Posterior vena cava (tissue), 2 donors: ENCODE results near the gene STOM. TPM values are rescaled to one million over a fixed set of nuclear protein-coding genes. Genes with fewer than 3 reads are reported as not detected.

ENCODE experiments used
- DNase-seq: peaks from one replicate; pipeline ENCODE4 v3.0.0-alpha.2; 2020; ENCODE audit warnings: low spot score
- intact Hi-C, 2 donors: fragments of 100-400 bp; cut with DNase I; formaldehyde crosslinking; loops; one replicate each; pipeline versions ENCODE4 v1.14.1 to v1.14.2; 2022 to 2023
- total RNA-seq, 2 donors: library from RNA; stranded (reverse); fragmentation: NEBNext Ultra II Directional; extraction: Animal tissue kit (Norgen Biotek cat#: 25700); gene quantifications; one replicate each; pipeline ENCODE4 v1.2.1, GENCODE V29; 2021
- donor health status: DM: yes; HTN: yes; CAD: no.
- donor health status: DM: yes; HTN: yes; CAD: no.

STOM gene
- total RNA-seq, 2 donors from 2014 or later: 352 to 371 TPM

DNA sequence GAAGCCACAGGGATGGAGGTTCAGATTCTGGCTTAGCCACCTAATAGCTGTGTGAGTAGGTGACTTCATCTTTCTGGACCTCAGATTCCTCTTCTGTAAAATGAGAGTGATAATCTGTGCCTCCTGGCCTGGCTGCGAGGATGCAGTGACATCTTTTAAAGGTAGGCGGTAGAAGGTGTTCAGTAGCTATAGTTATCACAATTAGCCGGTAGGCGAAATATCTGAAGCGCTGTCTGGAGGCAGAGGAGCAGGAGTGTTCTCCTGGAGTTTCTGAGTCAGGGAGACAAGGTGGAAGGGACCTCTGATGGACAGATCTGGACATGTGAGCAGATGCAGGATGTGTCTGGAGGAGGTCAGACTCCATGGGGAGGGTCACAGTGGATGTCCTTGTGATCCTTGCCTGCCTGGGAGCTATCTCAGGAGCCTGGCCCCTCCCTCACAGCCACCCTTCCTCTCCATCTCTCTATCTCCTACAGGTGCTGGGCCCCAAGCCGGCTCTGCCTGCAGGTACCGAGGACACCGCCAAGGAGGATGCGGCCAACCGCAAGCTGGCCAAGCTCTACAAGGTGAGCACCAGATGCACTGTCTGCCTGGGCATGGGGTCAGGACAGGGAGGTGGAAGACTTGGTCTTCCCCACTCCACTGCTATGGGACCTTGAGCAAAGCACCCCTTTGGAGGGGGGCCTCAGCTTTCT is 56.4 kb downstream of the STOM start:
- intact Hi-C loops: loop anchor here in 1 of 2 donors (10.0 kb wide), 1 partner anchor 89 kb away; no protein-coding TSS in a partner anchor
- no peak for DNase-seq

DNA sequence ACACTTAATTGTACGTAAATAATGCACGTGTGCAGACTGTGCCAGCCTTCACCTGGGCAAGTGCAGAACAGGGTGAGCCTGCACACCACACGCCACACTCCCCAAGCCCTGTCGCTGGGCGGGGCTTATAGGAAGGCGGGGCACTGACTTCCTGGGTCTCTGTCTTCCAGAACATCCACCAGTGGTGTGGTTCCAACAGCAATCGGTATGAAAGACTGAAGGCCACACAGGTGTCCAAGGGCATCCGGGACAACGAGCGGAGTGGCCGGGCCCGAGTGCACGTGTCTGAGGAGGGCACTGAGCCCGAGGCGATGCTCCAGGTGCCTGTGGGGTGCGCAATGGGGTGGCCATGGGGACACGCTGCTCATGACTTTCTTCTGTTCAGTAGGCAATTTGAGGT is 57.9 kb downstream of the STOM start:
- intact Hi-C loops: loop anchor here in 1 of 2 donors (10.0 kb wide), 1 partner anchor 87 kb away; no protein-coding TSS in a partner anchor
- no peak for DNase-seq

DNA sequence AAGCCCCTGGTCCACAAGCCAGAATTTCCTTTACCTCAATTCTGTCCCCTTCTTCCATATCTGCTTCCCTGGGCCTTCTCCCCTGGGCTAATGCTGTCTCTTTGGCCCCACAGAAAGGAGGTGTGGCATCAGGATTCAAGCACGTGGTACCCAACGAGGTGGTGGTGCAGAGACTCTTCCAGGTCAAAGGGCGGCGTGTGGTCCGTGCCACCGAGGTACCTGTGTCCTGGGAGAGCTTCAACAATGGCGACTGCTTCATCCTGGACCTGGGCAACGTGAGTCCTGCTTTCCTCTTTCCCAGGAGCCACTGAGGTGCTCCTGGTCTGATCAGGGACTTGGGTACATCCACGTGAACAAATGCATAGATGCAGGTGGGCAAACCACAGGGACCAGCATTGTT is 59.5 kb downstream of the STOM start:
- DNase-seq: no peak

DNA sequence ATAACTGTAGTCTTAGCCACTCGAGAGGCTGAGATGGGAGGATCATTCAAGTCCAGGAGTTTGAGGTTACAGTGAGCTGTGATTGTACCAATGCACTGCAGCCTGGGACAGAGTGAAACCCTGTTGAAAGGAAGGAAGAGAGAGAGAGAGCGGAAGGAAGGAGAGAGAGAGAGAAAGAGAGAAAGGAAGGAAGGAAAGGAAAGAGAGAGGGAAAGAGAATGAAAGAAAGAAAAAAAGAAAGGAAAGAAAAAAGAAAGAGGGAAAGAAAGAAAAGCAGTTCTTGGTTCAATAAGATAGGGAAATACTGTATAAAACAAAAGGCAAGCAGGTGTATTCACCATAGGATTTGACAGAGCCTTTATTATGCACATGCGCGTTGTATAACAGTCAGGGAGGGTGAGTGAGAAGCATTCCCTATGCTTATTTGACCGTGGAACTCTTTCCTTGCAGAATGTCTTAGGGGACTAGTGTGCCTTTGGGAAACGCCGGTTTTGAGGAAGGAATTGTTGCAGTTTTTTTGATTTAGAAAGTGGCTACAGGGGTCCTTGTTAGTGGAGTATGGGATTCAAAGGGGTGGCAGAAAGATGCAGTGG is 60.1 kb downstream of the STOM start:
- intact Hi-C loops: loop anchor here in 1 of 2 donors (10.0 kb wide), 1 partner anchor 85 kb away; no protein-coding TSS in a partner anchor
- DNase-seq: no peak

More for the DNA sequence above, 59.5 kb downstream of the STOM start:
- intact Hi-C loops: loop anchor here in 1 of 2 donors (10.0 kb wide), 1 partner anchor 86 kb away; no protein-coding TSS in a partner anchor

DNA sequence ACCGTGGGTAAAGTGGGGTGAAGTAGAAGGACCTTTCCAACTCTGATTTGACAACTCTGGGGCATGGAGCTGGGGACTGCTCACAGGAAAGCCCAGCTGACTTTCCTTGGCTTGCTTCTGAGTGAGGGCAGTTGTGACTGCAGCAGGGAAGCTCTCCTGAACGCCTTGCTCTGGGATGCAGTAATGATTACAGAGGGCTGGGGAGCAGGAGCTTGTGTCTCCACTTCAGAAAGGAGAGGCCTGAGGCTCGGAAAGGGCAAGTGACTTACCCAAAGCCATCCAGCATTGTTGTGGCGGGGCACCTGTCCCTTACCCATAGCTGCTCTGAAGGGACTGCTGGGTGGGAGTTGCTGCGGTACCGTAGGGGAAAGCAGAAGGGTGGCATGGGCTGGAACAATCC is 60.9 kb downstream of the STOM start:
- intact Hi-C loops: no loop called here
- DNase-seq: no peak

DNA sequence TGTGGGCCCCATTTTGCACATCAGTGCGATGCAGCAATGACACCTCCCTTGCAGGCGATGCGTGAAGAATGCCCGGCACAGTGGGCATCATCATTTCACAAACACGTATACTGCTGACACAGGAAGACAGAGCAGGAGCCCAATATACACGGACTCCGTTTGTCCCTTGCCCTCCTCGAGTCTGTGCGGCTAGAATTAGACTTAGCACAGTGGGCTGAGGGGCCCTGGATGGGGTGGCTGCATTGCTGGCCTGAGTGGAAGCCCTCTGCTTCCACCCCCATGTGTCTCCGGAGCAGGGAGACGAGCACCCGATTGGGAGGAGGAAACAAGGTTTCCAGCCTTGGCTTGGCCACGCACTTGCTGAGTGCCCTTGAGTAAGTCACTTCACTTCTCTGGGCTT is 61.3 kb downstream of the STOM start:
- DNase-seq: no peak
- intact Hi-C loops: no loop called here

DNA sequence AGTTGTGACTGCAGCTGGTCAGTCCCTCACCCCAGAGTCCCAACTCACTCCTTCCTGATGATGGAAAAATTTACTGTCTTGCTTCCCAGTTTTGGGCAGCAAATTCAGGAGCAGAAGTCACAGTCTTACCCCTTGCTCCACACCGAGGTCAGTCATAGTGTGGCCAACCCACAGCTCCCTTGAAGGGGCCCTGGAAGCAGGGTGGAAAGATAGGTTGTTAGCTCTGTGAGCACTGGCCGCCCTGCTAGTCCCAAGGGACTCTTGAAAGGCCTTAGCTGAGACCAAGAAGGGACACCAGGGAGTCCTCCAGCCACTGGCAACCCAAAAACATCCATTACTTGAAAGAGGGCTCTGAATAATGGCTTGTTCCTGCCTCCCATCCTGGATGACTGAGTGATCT is 62.1 kb downstream of the STOM start:
- intact Hi-C loops: no loop called here
- DNase-seq: peak; percentile 50

DNA sequence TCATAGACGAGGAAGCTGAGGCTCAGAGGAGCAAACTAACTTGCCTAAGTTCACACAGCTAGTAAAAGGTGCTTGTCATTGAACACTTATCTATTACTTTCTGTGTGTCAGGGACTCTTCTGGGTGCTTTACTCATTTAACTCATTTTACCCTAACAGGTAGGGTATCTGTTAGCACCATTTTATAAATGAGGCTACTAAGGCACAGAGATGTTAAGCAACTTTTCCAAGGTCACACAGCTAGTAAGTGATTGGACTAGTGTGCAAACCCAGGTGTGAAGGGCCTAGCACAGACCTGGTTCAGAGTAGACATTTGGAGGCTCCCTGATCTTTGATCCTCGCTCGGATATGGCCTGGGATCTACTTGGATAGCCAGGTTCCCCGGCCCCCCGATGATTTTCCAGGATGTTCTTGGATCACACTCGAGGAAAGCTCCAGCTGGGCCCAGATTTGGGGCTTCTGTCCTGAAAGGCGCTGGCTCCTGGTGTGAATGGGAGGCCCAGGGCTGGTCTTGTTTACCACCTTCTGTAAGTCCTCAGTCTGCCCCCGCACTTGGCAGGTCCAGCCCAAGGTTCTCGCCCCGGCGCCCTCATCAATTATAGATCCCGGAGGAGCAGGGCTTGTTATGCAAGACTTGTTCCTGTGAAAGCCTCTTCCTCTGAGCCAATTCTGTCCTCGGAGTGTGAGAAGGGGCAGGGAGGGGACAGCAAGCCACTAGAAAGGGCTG is 64.6 kb downstream of the STOM start:
- intact Hi-C loops: no loop called here
- DNase-seq: peak; percentile 93

DNA sequence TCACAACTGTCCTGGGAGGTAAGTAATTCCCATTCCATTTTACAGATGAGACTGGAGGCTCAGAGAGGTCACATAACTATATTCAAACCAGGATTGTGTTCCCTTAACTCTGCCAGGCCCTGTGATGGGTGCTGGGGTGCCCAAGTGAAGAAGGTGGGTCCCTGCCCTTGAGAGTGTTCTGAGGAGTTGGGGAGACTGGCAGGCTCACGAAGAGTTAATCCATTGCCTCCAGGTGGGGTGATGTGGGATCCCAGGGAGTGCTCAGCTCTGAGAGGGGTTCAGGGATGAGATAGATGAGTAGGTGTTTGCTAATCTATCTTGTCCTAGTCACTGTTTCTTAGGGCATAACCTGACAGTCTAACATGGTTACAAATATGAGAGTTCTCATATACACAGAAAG is 65.3 kb downstream of the STOM start:
- DNase-seq: peak; percentile 15
- intact Hi-C loops: loop anchor here in 1 of 2 donors (5.0 kb wide), 1 partner anchor 37 kb away; the partner anchor contains the start of gene GSN

DNA sequence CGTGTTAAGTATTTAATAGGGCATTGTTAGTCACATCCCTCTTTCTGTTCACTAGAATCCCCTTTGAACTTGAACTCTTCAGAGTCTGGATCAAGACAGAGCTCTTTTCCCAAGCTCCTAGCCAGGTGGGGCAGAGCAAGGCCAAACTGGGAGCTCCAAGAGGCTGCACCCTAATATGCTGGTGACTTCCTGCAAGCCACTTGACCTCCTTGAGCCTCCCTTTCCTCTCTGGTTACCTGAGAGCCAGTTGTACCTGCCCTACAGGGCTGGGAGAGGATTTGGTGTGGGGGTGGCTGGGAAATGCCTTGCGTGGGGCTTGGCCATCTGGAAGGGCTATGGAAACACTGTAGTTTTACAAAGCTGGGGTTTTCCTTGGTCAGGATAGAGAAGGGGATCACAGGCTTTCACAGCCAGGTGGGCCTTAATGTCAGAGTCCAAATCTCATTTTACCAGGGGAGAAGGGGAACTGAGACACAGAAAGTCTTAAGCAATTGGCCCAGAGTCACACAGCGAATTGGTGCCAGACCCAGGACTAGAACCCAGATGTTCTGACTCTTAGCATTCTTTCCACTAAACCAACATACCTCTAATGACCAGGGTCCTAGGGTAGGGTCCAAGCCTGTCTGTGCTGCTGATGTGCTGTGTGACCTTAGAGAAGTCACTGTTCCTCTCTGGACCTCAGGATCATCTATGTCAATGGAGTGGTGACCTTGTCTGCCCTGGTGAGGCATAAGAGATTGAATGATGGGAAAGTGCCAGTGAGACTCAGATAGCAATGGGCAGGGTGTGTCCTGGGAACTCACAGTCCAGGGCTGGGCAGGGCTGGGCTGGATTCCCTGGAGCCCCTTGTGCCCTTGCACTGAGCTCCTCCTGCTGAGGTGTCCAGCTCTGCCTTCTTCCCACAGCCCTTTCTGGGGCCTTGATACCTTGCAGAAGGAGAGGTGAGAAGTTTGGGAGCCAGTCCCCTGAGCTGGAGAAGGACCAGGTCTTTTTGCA is 66.3 kb downstream of the STOM start:
- intact Hi-C loops: loop anchor here in 1 of 2 donors (5.0 kb wide), 1 partner anchor 36 kb away; the partner anchor contains the start of gene GSN

DNA sequence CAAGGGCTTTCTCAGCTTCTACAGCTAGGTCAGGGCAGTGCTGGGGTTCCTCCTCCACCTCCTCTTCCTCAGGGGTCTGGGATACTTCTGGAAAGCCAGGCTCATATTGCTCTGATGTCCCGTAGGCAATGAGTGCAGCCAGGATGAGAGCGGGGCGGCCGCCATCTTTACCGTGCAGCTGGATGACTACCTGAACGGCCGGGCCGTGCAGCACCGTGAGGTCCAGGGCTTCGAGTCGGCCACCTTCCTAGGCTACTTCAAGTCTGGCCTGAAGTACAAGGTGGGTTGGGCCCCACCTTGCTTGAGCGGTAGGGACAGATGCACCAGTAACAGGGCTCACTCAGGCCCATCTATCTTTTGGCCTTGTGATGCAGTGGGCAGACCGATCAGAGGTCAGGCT is 67.3 kb downstream of the STOM start:
- intact Hi-C loops: loop anchor here in 1 of 2 donors (5.0 kb wide), 1 partner anchor 35 kb away; the partner anchor contains the start of gene GSN
- peak; percentile 37 for DNase-seq

More for the DNA sequence above, 66.3 kb downstream of the STOM start:
- DNase-seq: peak; percentile 76

DNA sequence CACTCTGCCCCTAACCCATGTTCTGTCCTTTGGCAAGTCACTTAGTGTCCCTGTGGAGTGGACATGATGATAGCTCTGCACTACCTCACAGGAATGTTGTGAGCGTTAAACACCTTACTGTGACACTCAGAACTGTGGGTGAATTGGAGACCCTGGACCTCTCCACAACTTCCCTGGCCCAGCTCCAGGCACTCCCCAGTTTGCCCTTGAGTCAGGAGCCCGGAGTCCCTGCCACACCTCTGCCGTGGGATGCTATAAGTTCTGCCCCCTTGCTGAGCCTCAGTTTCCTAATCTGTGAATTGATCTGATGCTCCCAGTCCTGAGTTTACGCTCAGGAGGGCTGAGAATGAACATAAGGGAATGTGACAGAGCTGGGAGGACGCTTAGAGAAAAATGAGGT is 67.7 kb downstream of the STOM start:
- DNase-seq: peak; percentile 65
- intact Hi-C loops: loop anchor here in 1 of 2 donors (5.0 kb wide), 1 partner anchor 35 kb away; the partner anchor contains the start of gene GSN

DNA sequence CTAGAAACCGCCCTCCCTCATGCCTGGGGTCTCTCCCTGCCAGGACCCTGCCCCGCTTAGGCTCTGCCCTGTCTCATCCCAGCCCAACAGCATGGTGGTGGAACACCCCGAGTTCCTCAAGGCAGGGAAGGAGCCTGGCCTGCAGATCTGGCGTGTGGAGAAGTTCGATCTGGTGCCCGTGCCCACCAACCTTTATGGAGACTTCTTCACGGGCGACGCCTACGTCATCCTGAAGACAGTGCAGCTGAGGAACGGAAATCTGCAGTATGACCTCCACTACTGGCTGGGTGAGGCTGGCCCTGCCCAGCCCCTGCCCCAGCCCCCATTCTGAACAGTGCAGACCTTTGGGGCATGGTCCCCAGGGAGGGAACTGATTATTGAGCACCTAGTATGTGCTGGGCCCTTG is 68.2 kb downstream of the STOM start:
- intact Hi-C loops: loop anchor here in 1 of 2 donors (5.0 kb wide), 1 partner anchor 35 kb away; the partner anchor contains the start of gene GSN
- peak; percentile 50 for DNase-seq

DNA sequence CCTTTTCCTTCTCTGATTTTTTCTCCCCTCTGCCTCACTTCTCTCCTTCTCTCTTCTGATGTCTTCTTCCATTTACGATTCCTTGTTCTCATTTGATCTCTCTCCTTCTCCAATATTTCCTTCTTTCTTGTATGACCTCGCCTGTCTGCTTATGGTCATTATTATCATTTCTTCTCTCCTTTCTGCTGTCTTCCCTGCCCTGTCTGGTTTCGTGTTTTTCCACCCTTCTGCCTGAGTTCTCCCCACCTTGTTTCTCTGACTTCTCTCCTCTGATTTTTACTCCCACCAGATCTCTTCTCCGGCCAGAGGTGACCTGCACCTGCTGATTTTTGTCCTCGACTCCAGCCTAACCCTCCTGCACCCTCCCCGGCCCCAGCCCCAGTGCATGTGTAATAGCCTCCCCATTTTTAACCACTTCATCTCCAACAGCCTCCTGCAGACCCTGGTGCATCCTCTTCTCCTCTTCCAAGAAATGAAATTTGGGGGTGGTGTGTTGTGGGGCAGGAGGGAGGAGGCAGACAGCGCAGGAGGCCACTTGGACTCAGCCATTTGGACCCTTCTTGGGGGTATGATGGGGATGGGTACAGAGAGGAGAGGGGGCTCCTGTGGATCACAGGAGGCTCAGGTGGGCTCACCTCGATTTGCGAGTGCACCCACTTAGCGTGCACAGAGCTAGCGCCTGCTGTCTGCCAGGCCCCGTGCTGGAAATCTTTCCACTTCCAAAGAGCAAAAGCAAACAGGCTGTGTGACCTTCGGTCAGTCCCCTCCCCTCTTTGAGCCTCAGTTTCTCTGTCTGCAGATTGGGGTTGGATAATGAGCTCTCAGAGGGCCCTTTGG is 69.5 kb downstream of the STOM start:
- intact Hi-C loops: loop anchor here in 1 of 2 donors (5.0 kb wide), 1 partner anchor 33 kb away; the partner anchor contains the start of gene GSN
- peak; percentile 44 for DNase-seq

DNA sequence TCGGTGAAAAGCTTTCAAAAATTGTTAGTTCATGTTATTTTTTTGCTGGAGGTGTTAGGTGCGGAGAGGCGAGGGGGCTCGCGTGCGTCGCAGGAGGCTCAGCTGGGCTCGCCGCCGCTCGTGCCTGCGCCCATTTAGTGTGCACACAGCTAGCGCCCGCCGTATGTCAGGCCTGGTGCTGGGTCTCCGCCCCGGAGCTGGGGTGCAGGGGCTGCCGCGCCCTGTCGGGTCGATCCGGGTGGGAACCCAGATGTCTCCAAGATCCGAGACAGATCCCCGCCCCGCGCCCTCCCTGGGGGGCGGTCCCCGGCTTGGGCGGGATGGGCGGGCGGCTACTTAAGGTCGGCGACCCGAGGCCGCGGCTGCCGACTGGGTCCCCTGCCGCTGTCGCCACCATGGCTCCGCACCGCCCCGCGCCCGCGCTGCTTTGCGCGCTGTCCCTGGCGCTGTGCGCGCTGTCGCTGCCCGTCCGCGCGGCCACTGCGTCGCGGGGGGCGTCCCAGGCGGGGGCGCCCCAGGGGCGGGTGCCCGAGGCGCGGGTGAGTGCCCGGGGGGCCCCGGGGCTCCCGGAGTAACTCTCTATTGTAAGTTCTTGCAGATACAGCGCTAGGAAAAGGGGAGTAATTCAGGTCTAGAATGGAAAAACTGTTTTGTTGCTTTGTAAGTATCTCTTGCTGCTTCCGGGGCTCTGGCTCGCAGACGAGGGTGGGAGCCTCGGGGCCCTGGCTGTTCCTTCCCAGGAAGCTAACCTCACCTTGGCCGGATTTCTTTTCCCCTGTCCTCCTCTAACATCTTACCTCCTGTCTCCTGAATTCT is 70.4 kb downstream of the STOM start:
- peak; percentile 93 for DNase-seq
- intact Hi-C loops: loop anchor here in 1 of 2 donors (2.0 to 5.0 kb wide), 2 partner anchors 19 to 32 kb away; partner anchors contain the start of gene GSN

DNA sequence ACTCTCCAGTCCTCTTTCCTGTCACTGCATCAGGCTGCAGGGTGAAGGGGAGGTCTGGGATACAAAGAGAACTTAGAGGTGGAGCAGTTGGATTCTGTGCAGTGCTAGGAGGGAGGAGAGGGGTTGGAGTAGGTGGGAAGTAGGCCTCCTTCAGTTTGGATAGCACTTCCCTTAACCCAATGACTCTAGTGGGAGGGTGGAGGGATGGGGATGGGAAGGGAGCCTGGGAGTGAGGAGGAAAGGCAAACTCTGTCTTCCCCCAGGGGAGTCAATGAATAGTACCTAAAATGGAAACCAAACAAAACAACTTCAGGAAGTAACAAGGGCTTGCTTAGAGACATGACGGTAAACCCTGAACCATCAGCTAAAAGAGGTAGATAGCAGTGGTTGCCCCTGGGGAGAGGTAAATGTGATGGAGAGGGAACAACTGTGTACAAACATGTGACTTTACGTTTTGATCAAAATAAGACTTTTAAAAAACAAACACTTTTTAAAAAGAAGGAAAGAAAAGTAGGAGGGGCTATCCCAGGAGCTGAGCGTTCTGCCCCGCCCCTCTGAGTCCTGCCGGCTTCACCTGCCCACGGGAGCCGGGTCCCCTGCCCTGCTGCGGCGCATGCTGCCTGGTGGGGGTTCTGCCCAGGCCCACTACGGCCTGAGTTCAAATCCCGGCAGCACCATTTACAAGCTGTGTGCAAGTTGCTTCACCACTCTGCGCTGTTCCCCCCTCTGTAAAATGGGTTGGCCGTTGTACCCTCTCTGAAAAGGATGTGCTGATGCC is 71.2 kb downstream of the STOM start:
- intact Hi-C loops: loop anchor here in 1 of 2 donors (2.0 kb wide), 1 partner anchor 18 kb away; no protein-coding TSS in a partner anchor
- peak; percentile 60 for DNase-seq
